ENCODE data around the gene NDUFV1. TPM values are rescaled to one million over a fixed set of nuclear protein-coding genes. Genes with fewer than 3 reads are reported as not detected.

Gene NDUFV1
- total and polyA plus RNA-seq, 2 experiments from 2014 or later: 136 to 168 TPM

DNA sequence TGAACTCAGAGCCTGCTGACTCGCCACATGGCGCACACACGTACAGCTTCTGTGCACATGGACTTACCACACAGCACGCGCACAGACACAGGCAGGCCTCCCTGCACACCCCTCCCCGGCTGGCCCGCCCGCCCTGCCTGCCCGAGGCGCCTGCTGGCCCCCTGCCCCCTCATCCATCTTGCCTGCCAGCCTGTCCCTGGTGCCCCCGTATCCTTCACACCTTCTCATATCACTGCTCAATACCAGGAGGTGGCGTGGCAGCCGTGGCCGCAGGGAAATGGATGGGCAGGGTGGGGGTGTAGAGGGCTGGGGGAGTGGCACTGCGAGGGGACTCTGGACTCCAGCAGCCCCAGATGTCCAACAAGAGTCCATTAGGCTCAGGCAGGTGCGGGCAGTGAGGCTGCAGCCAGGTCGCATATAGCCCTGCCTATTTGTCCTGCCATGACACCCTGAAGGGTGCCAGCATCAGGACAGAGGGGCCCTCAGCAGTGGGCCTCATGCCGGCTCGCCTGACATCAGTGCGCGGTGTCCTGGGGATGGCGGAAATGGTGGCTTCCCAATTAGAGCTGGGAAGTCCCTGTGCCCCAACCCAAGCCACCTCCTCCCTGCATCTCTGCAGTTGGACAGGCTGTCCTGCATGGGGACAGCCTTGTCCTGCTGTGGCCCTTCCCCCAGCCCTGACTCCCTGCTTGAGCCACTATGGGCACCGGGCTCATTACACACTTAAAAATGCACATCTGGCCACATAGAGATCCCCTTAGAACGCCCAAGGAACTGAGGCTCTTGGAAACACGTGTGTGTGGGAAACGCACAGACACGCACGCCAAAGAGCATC, 34.8 kb downstream of the NDUFV1 start:
- H3K9me3 ChIP-seq (ENCODE audit: low read depth): no peaks in the 10 kb centered on the region

DNA sequence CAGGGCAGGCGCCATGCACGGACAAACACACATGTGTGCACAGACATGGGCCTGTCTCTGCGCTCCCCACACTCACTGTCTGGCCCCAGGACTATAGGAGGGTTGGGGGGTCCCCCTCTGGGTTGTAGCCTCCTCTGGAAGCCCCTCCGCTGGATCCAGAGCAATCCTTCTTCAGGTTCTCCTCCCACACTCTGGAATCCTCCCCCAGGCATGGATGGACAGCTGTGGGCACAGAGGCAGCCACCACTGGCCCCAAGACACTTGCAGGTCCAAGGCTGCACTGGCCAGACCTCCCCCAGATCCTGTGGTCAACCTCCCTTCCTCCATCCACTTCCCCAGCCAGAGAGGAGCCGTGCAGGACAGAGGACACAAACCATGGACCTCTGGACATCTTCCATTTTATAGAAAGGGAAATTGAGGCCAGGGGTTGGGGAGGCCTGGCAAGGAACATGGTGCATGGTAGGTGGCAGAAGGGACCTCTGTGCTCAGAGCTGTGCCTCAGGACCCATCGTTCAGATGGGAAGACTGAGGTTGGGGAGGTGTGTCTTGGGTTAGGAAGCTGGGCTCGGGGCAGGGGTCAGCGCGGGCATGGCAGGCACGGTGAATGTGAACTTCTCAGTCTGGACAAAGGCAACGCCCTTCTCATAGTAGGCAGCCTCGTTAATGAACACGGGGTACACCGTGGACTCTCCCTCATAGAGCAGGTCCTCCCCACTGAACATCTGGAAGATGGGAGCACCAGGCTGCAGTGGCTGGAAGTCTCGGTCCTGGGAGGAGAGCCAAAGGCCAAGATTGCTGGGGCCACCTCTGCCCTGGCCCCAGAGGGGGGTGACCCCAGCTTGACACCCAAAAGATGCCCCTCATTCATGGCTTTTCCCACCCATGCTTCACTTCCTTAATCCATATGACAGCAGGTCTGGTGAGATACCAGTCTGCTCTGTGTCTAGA, 35.7 kb downstream of the NDUFV1 start:
- H3K4me3 ChIP-seq: no peak overlapping the region
- H3K9me3 ChIP-seq (ENCODE audit: low read depth): no peaks in the 10 kb centered on the region
- no peak overlapping the region for H3K9ac ChIP-seq
- WGBS, 2 experiments (ENCODE audit: low coverage in 1 of 2, low lambda C conversion rate in 2 of 2, missing lambda C conversion rate in 2 of 2): 52 to 55% methylated on average over 15 of the region's 15 CpGs
- H3F3A ChIP-seq (ENCODE audit: insufficient read depth): no peaks in the 10 kb centered on the region
- peaks cover 8% of the 10 kb centered on the region; the same call in 1 of the 2 replicates for H3K27me3 ChIP-seq (replicated peaks; ENCODE audit: insufficient read depth)
- no peaks in the 10 kb centered on the region for H3K4me1 ChIP-seq (ENCODE audit: insufficient read depth)
- no peaks in the 10 kb centered on the region for H3K36me3 ChIP-seq (ENCODE audit: low read depth)
- H3K4me2 ChIP-seq (ENCODE audit: unreplicated experiment): no peak overlapping the region
- no peak for TF ChIP-seq EZH2phosphoT487 (IDR thresholded peaks at IDR 0.05; ENCODE audit: insufficient read depth, low read depth)
- TF ChIP-seq EZH2 (IDR thresholded peaks at IDR 0.05; ENCODE audit: insufficient read depth, poor library complexity, severe bottlenecking): no peak
- H2AFZ ChIP-seq: no peak overlapping the region
- no peak for DNase-seq
- H3K9me2 ChIP-seq (ENCODE audit: insufficient read depth): no peaks in the 10 kb centered on the region
- H3K27ac ChIP-seq: no peak overlapping the region
- no peaks in the 10 kb centered on the region for H3K79me2 ChIP-seq (ENCODE audit: insufficient read depth)
- H4K20me1 ChIP-seq (ENCODE audit: insufficient read depth): no peaks in the 10 kb centered on the region
- in situ Hi-C loops (cut with MboI): no loop called here

More for the DNA sequence above, 34.8 kb downstream of the NDUFV1 start:
- no peak for DNase-seq
- Histone ChIP-seq H3K36me3 (ENCODE audit: low read depth) (no peaks in the 10 kb centered on the region), H3K79me2 (ENCODE audit: insufficient read depth) (no peaks in the 10 kb centered on the region), H3K4me1 (ENCODE audit: insufficient read depth) (no peaks in the 10 kb centered on the region), H4K20me1 (ENCODE audit: insufficient read depth) (no peaks in the 10 kb centered on the region), H3K27me3 (replicated peaks; ENCODE audit: insufficient read depth) (peaks cover 8% of the 10 kb centered on the region; the same call in 1 of the 2 replicates), H3F3A (ENCODE audit: insufficient read depth) (no peaks in the 10 kb centered on the region), H2AFZ (no peak overlapping the region), H3K4me2 (ENCODE audit: unreplicated experiment) (no peak overlapping the region), H3K27ac (no peak overlapping the region), H3K4me3 (no peak overlapping the region), H3K9ac (no peak overlapping the region), H3K9me2 (ENCODE audit: insufficient read depth) (no peaks in the 10 kb centered on the region)
- no peak for TF ChIP-seq EZH2phosphoT487 (IDR thresholded peaks at IDR 0.05; ENCODE audit: insufficient read depth, low read depth)
- no peak for TF ChIP-seq EZH2 (IDR thresholded peaks at IDR 0.05; ENCODE audit: insufficient read depth, poor library complexity, severe bottlenecking)
- in situ Hi-C loops (cut with MboI): no loop called here
- 19% methylated on average over 26 to 28 of the region's 28 CpGs for WGBS, 2 experiments (ENCODE audit: low coverage in 1 of 2, low lambda C conversion rate in 2 of 2, missing lambda C conversion rate in 2 of 2)

- TF ChIP-seq EZH2phosphoT487 (IDR thresholded peaks at IDR 0.05; ENCODE audit: insufficient read depth, low read depth) (no peak), EZH2 (IDR thresholded peaks at IDR 0.05; ENCODE audit: insufficient read depth, poor library complexity, severe bottlenecking) (no peak)
- Histone ChIP-seq H3K9ac (no peak overlapping the region), H3K4me2 (ENCODE audit: unreplicated experiment) (no peak overlapping the region), H2AFZ (no peak overlapping the region), H3F3A (ENCODE audit: insufficient read depth) (no peaks in the 10 kb centered on the region), H3K4me3 (no peak overlapping the region), H3K36me3 (ENCODE audit: low read depth) (no peaks in the 10 kb centered on the region), H4K20me1 (ENCODE audit: insufficient read depth) (no peaks in the 10 kb centered on the region), H3K27ac (no peak overlapping the region), H3K9me2 (ENCODE audit: insufficient read depth) (no peaks in the 10 kb centered on the region), H3K79me2 (ENCODE audit: insufficient read depth) (no peaks in the 10 kb centered on the region), H3K9me3 (ENCODE audit: low read depth) (no peaks in the 10 kb centered on the region), H3K27me3 (replicated peaks; ENCODE audit: insufficient read depth) (peaks cover 8% of the 10 kb centered on the region; the same call in 1 of the 2 replicates), H3K4me1 (ENCODE audit: insufficient read depth) (no peaks in the 10 kb centered on the region)
- DNase-seq: peak; percentile 20
- WGBS, 2 experiments (ENCODE audit: low coverage in 1 of 2, low lambda C conversion rate in 2 of 2, missing lambda C conversion rate in 2 of 2): 76 to 83% methylated on average over 5 of the region's 5 CpGs
- in situ Hi-C loops (cut with MboI): no loop called here
Observed at GRCh38 chr11:67644042-67644441, 37.3 kb downstream of the NDUFV1 start.

All from GM23248 (cell line).